CD14-positive monocyte (primary cell): ENCODE data around the gene TRIAP1. TPM values are rescaled to one million over a fixed set of nuclear protein-coding genes. Genes with fewer than 3 reads are reported as not detected.

Experiments used
- DNase-seq, 3 donors: peaks; one replicate each; pipeline ENCODE4 v3.0.0-alpha.2; 2011 to 2022
- H2AFZ ChIP-seq: 2 replicates; pipeline ENCODE4 v1.6.0; 2012; ENCODE audit warnings: mild to moderate bottlenecking, low read depth, low read length, inconsistent platforms; ENCODE audit not compliant: insufficient read depth, poor library complexity, severe bottlenecking
- H3K27ac ChIP-seq, 2 donors: 1 replicate in 1 of 2; 2 replicates in 1 of 2; pipeline ENCODE4 v1.5.1; 2012 to 2013; ENCODE audit warnings: low read length in 2 of 2, control low read depth in 1 of 2, inconsistent platforms in 1 of 2, low read depth in 1 of 2, mild to moderate bottlenecking in 1 of 2
- H3K27me3 ChIP-seq, 2 donors: one replicate each; pipeline versions ENCODE4 v1.6.0 to v1.6.1; 2011 to 2013; ENCODE audit warnings: low read length in 2 of 2; ENCODE audit not compliant: control insufficient read depth in 2 of 2, insufficient read depth in 2 of 2
- H3K36me3 ChIP-seq, 2 donors: replicated peaks in 1 of 2; 1 replicate in 1 of 2; 2 replicates in 1 of 2; pipeline versions ENCODE4 v1.5.1 to v1.6.1; 2012 to 2013; ENCODE audit warnings: low read length in 2 of 2, control low read depth in 1 of 2, inconsistent platforms in 1 of 2, mild to moderate bottlenecking in 1 of 2; ENCODE audit not compliant: insufficient read depth in 2 of 2, control insufficient read depth in 1 of 2
- H3K4me1 ChIP-seq, 2 donors: 1 replicate in 1 of 2; 2 replicates in 1 of 2; pipeline versions ENCODE4 v1.5.1 to v1.6.1; 2012 to 2013; ENCODE audit warnings: low read length in 2 of 2, control low read depth in 1 of 2, inconsistent platforms in 1 of 2, mild to moderate bottlenecking in 1 of 2, moderate library complexity in 1 of 2; ENCODE audit not compliant: insufficient read depth in 2 of 2, control insufficient read depth in 1 of 2
- H3K4me2 ChIP-seq: replicated peaks from 2 replicates; pipeline ENCODE3; 2012; ENCODE audit warnings: low read length, moderate library complexity, mild to moderate bottlenecking; ENCODE audit not compliant: poor library complexity, severe bottlenecking; ENCODE audit errors: extremely low read depth
- H3K4me3 ChIP-seq, 3 experiments: fragments of 200-600 bp in 1 of 3; sonication (generic) in 1 of 3; replicated peaks in 1 of 3; 1 replicate in 2 of 3; 2 replicates in 1 of 3; pipeline ENCODE4 v1.5.1; 2011 to 2013; ENCODE audit warnings: low read length in 3 of 3, mild to moderate bottlenecking in 3 of 3, control low read depth in 2 of 3, low read depth in 2 of 3, inconsistent platforms in 1 of 3, moderate library complexity in 1 of 3
- H3K79me2 ChIP-seq: 2 replicates; pipeline ENCODE4 v1.6.0; 2012; ENCODE audit warnings: mild to moderate bottlenecking, control low read depth, inconsistent platforms, low read length, moderate library complexity; ENCODE audit not compliant: insufficient read depth
- H3K9ac ChIP-seq: 2 replicates; pipeline ENCODE4 v1.6.0; 2017; ENCODE audit warnings: low read length, mild to moderate bottlenecking; ENCODE audit not compliant: insufficient read depth, poor library complexity, severe bottlenecking
- H3K9me3 ChIP-seq, 2 donors: replicated peaks in 1 of 2; 1 replicate in 1 of 2; 2 replicates in 1 of 2; pipeline versions ENCODE4 v1.5.1 to v1.6.1; 2012 to 2013; ENCODE audit warnings: low read length in 2 of 2, control low read depth in 1 of 2; ENCODE audit not compliant: control insufficient read depth in 1 of 2, insufficient read depth in 1 of 2
- H4K20me1 ChIP-seq: 2 replicates; pipeline ENCODE4 v1.6.0; 2012; ENCODE audit warnings: mild to moderate bottlenecking, low read length, control low read depth, moderate library complexity; ENCODE audit not compliant: insufficient read depth
- H3K27ac Mint-ChIP-seq, 7 donors: one replicate each; pipeline ENCODE4 v1.8.0; 2020; ENCODE audit warnings: mild to moderate bottlenecking in 7 of 7, mixed read lengths in 7 of 7, moderate library complexity in 6 of 7, inconsistent platforms in 2 of 7
- H3K27me3 Mint-ChIP-seq, 3 donors: one replicate each; pipeline ENCODE4 v1.8.0; 2021 to 2022; ENCODE audit warnings: low read depth in 3 of 3, mild to moderate bottlenecking in 3 of 3, mixed read lengths in 3 of 3, moderate library complexity in 3 of 3, inconsistent platforms in 1 of 3
- H3K36me3 Mint-ChIP-seq, 2 donors: one replicate each; pipeline ENCODE4 v1.8.0; 2020; ENCODE audit warnings: mixed read lengths in 2 of 2, inconsistent platforms in 1 of 2, mild to moderate bottlenecking in 1 of 2
- H3K4me1 Mint-ChIP-seq: one replicate; pipeline ENCODE4 v1.8.0; 2020; ENCODE audit warnings: mild to moderate bottlenecking, mixed read lengths
- H3K4me3 Mint-ChIP-seq, 2 donors: one replicate each; pipeline ENCODE4 v1.8.0; 2020; ENCODE audit warnings: mild to moderate bottlenecking in 2 of 2, mixed read lengths in 2 of 2, moderate library complexity in 1 of 2
- H3K9me3 Mint-ChIP-seq, 7 donors: one replicate each; pipeline ENCODE4 v1.8.0; 2020 to 2022; ENCODE audit warnings: mixed read lengths in 7 of 7, mild to moderate bottlenecking in 6 of 7, moderate library complexity in 6 of 7, inconsistent platforms in 2 of 7
- WGBS: methylation state at CpG from one replicate; pipeline ENCODE4 v1.1.5; 2013; ENCODE audit warnings: missing lambda C conversion rate; ENCODE audit not compliant: insufficient coverage; 5-methylcytosine and 5-hydroxymethylcytosine counted together
- intact Hi-C, 2 donors: fragments of 100-400 bp; cut with micrococcal nuclease; formaldehyde crosslinking; loops; one replicate each; pipeline versions ENCODE4 v1.15.0 to v1.15.1; 2023
- polyA plus RNA-seq, 3 donors: library from polyadenylated mRNA; depleted of rRNA in 1 of 3; unstranded in 2 of 3; stranded (reverse) in 1 of 3; fragments of 300-500 nt in 2 of 3; fragments of >200 nt in 1 of 3; fragmentation: Illumina TruSeq in 2 of 3; gene quantifications; 1 replicate in 2 of 3; 2 replicates in 1 of 3; pipeline ENCODE4 v1.2.3, GENCODE V29; 2012 to 2021
- TF ChIP-seq, protein P1 (sequence below): fragments of 200-600 bp; IDR thresholded peaks from one replicate; pipeline ENCODE4 v1.8.0; 2022; ENCODE audit warnings: antibody characterized with exemption, mild to moderate bottlenecking

TRIAP1 gene
- polyA plus RNA-seq, 3 donors, result 11.3 to 61.9 (median 57.0) TPM

DNA sequence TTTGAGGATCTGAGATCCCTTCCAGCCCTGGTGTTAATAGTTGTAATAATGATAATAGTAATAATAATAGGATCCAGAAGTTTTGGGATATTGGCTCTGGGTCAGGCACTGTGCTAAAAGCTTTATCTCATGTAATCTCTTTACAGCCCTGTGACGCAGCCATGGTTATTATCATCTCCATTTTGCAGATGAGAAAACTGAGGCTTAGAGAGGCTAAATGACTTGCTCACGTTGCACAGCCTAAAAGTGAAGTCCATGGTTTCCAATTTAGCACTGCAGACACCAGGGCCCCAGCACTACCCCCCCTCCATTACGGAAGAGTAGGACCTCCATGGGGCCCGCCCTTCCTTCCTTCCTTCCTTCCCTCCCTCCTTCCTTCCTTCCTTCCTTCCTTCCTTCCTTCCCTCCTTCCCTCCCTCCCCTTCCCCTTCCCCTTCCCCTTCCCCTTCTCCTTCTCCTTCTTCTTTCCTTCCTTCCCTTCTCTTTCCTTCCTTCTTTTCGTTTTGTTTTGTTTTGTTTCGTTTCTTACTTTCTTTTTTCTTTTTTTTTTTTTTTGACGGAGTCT, 23.2 kb downstream of the TRIAP1 start:
- Mint-ChIP-seq H3K27me3 (peaks cover 3 to 14% (median 12%) of the 10 kb centered on the region in 3 donors), H3K4me1 (peaks cover 3% of the 10 kb centered on the region), H3K4me3 (peak overlapping the region in 1 of 2 donors; percentile 26), H3K9me3 (peaks cover 0 to 8% (median 3%) of the 10 kb centered on the region in 7 donors), H3K27ac (peak overlapping the region in 1 of 7 donors; percentile 57), H3K36me3 (no peaks in the 10 kb centered on the region)
- H3K9ac ChIP-seq, result no peak overlapping the region
- no peaks in the 10 kb centered on the region for H4K20me1 ChIP-seq
- no peak overlapping the region for H3K27ac ChIP-seq
- TF ChIP-seq, protein P1, sequence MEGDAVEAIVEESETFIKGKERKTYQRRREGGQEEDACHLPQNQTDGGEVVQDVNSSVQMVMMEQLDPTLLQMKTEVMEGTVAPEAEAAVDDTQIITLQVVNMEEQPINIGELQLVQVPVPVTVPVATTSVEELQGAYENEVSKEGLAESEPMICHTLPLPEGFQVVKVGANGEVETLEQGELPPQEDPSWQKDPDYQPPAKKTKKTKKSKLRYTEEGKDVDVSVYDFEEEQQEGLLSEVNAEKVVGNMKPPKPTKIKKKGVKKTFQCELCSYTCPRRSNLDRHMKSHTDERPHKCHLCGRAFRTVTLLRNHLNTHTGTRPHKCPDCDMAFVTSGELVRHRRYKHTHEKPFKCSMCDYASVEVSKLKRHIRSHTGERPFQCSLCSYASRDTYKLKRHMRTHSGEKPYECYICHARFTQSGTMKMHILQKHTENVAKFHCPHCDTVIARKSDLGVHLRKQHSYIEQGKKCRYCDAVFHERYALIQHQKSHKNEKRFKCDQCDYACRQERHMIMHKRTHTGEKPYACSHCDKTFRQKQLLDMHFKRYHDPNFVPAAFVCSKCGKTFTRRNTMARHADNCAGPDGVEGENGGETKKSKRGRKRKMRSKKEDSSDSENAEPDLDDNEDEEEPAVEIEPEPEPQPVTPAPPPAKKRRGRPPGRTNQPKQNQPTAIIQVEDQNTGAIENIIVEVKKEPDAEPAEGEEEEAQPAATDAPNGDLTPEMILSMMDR, result no peak
- no peaks in the 10 kb centered on the region for H3K36me3 ChIP-seq
- no peak overlapping the region for H3K4me2 ChIP-seq
- WGBS, result 47% methylated on average over 3 of the region's 7 CpGs
- DNase-seq, result no peak
- no peaks in the 10 kb centered on the region for H3K27me3 ChIP-seq
- no peak overlapping the region for H3K4me3 ChIP-seq
- no peaks in the 10 kb centered on the region for H3K79me2 ChIP-seq
- intact Hi-C loops, result no loop called here
- no peak overlapping the region for H2AFZ ChIP-seq
- H3K9me3 ChIP-seq, result no peaks in the 10 kb centered on the region
- H3K4me1 ChIP-seq, result no peaks in the 10 kb centered on the region

DNA sequence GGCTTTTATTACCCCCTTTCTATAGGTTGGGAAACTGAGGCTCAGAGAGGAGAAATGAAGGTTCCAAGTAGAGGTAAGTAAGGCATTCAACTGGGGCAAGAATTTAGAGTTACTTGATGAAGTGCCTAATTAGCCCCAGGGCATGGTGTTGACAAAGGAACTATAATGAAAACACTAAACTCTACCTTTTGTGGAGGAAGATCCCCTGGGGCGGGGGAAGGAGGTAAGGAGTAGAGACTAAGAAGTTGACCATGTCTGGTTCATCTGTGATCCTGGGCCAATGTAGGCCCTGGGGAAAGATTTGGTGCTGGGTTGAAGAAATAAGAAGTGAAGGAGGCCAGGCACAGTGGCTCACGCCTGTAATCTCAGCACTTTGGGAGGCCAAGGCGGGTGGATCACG, 24.5 kb downstream of the TRIAP1 start:
- Histone ChIP-seq H3K9ac (no peak overlapping the region), H3K9me3 (no peaks in the 10 kb centered on the region), H3K27ac (no peak overlapping the region), H4K20me1 (no peaks in the 10 kb centered on the region), H3K79me2 (no peaks in the 10 kb centered on the region), H2AFZ (no peak overlapping the region), H3K36me3 (no peaks in the 10 kb centered on the region), H3K4me2 (no peak overlapping the region), H3K27me3 (no peaks in the 10 kb centered on the region), H3K4me3 (no peak overlapping the region), H3K4me1 (no peaks in the 10 kb centered on the region)
- Mint-ChIP-seq H3K4me3 (no peak overlapping the region), H3K9me3 (peaks cover 0 to 8% (median 3%) of the 10 kb centered on the region in 7 donors), H3K4me1 (peaks cover 3% of the 10 kb centered on the region), H3K27me3 (peaks cover 2 to 12% (median 10%) of the 10 kb centered on the region in 3 donors), H3K27ac (peak overlapping the region in 1 of 7 donors; percentile 11), H3K36me3 (no peaks in the 10 kb centered on the region)
- TF ChIP-seq, protein P1, result no peak
- DNase-seq, result no peak
- no CpG with 5 or more reads among the region's 4 CpGs for WGBS
- intact Hi-C loops, result no loop called here
